Testis (tissue), 2 donors: ENCODE data around the gene DISP2.

Experiments
- POLR2A ChIP-seq: fragments of 450-650 bp; IDR thresholded peaks from one replicate; pipeline ENCODE4 v1.6.1; 2017; ENCODE audit warnings: antibody characterized with exemption, mild to moderate bottlenecking, moderate library complexity
- TF ChIP-seq, protein P1 (sequence below), 3 experiments: fragments of 450-650 bp in 2 of 3; fragments of 200-600 bp in 1 of 3; sonication (generic) in 1 of 3; IDR thresholded peaks; one replicate each; pipeline ENCODE4 v1.5.1; 2016 to 2019; ENCODE audit warnings: antibody characterized with exemption in 3 of 3, mild to moderate bottlenecking in 2 of 3, moderate library complexity in 1 of 3

DNA sequence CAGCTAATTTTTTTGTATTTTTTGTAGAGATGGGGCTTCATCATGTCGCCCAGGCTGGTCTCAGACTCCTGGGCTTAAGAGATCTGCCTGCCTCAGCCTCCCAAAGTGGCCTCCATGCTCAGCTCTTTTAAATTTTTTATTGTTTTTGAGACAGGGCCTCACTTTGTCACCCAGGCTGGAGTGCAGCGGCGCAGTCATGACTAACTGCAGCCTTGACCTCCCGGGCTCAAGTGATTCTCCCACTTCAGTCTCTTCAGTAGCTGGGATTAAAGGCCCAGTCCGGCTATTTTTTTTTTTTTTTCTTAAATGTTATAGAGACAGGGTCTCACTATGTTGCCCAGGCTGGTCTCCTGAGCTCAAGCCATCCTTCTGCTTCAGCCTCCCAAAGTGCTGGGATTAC lies 67.7 kb downstream of the DISP2 start:
- TF ChIP-seq, protein P1, sequence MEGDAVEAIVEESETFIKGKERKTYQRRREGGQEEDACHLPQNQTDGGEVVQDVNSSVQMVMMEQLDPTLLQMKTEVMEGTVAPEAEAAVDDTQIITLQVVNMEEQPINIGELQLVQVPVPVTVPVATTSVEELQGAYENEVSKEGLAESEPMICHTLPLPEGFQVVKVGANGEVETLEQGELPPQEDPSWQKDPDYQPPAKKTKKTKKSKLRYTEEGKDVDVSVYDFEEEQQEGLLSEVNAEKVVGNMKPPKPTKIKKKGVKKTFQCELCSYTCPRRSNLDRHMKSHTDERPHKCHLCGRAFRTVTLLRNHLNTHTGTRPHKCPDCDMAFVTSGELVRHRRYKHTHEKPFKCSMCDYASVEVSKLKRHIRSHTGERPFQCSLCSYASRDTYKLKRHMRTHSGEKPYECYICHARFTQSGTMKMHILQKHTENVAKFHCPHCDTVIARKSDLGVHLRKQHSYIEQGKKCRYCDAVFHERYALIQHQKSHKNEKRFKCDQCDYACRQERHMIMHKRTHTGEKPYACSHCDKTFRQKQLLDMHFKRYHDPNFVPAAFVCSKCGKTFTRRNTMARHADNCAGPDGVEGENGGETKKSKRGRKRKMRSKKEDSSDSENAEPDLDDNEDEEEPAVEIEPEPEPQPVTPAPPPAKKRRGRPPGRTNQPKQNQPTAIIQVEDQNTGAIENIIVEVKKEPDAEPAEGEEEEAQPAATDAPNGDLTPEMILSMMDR (IDR thresholded peaks at IDR 0.05), result no peak
- no peak for TF ChIP-seq POLR2A
